IMR-90 (cell line): Measurements from ENCODE around the gene GOLT1B. TPM values are rescaled to one million over a fixed set of nuclear protein-coding genes. Genes with fewer than 3 reads are reported as not detected.

Source experiments
- ATAC-seq: fragments of 200-7000 bp; cut with Tn5 transposase; 2 replicates; pipeline ENCODE4 v1.9.1; 2020; ENCODE audit warnings: low read depth, mild to moderate bottlenecking, moderate library complexity
- BruUV-seq: library from RNA; stranded (reverse); fragments of 400-500 nt; replicated peaks from 2 replicates; lab custom pipeline; 2021; lab: Mats Ljungman, UMichigan
- CTCF ChIA-PET: fragments of 300-600 bp; formaldehyde crosslinking; extraction: SDS; loops from one replicate; lab custom pipeline; 2021; ENCODE audit warnings: antibody characterized with exemption; lab: Yijun Ruan, JAX
- POLR2A ChIA-PET: fragments of 300-600 bp; sonication (Branson Sonifier 250); formaldehyde crosslinking; loops from one replicate; lab custom pipeline; 2022; ENCODE audit warnings: antibody characterized with exemption; ENCODE audit not compliant: unreplicated experiment; lab: Charles Lee
- DNase-seq: peaks from one replicate; pipeline ENCODE4 v3.0.0; 2013
- H2AFZ ChIP-seq: replicated peaks from 2 replicates; pipeline ENCODE3; 2013; ENCODE audit warnings: low read length, mild to moderate bottlenecking; ENCODE audit not compliant: poor library complexity
- H2AK5ac ChIP-seq: 2 replicates; pipeline ENCODE4 v1.6.1; 2013; ENCODE audit warnings: low read depth, low read length, inconsistent platforms
- H2AK9ac ChIP-seq: replicated peaks from 2 replicates; pipeline ENCODE3; 2013; ENCODE audit warnings: mild to moderate bottlenecking, low read depth, low read length, moderate library complexity; ENCODE audit not compliant: poor library complexity
- H2BK120ac ChIP-seq: 2 replicates; pipeline ENCODE4 v1.6.1; 2013; ENCODE audit warnings: low read depth, low read length, inconsistent platforms
- H2BK15ac ChIP-seq: 3 replicates; pipeline ENCODE4 v1.6.1; 2013; ENCODE audit warnings: low read depth, low read length, inconsistent platforms
- H2BK20ac ChIP-seq: 2 replicates; pipeline ENCODE4 v1.6.1; 2013; ENCODE audit warnings: low read depth, mild to moderate bottlenecking, inconsistent platforms, low read length, moderate library complexity
- H2BK5ac ChIP-seq: 2 replicates; pipeline ENCODE4 v1.6.1; 2013; ENCODE audit warnings: mild to moderate bottlenecking, low read depth, low read length, inconsistent platforms; ENCODE audit not compliant: poor library complexity, severe bottlenecking
- H3K14ac ChIP-seq: replicated peaks from 2 replicates; pipeline ENCODE4 v1.6.1; 2013; ENCODE audit warnings: low read depth, low read length, inconsistent platforms
- H3K18ac ChIP-seq: 2 replicates; pipeline ENCODE4 v1.6.1; 2013; ENCODE audit warnings: low read depth, low read length, control low read depth
- H3K23ac ChIP-seq: 2 replicates; pipeline ENCODE4 v1.6.1; 2013; ENCODE audit warnings: low read depth, low read length, inconsistent platforms
- H3K27ac ChIP-seq: 2 replicates; pipeline ENCODE4 v1.5.1; 2013; ENCODE audit warnings: mild to moderate bottlenecking, control low read depth, low read length; ENCODE audit not compliant: insufficient read depth
- H3K27me3 ChIP-seq: 2 replicates; pipeline ENCODE4 v1.6.1; 2013; ENCODE audit warnings: low read length; ENCODE audit not compliant: control insufficient read depth, insufficient read depth
- H3K36me3 ChIP-seq: 2 replicates; pipeline ENCODE4 v1.6.1; 2013; ENCODE audit warnings: low read length, mixed read lengths; ENCODE audit not compliant: control insufficient read depth, insufficient read depth
- H3K4ac ChIP-seq: 2 replicates; pipeline ENCODE4 v1.6.1; 2013; ENCODE audit warnings: low read depth, low read length, inconsistent platforms
- H3K4me1 ChIP-seq: 2 replicates; pipeline ENCODE4 v1.6.1; 2013; ENCODE audit warnings: low read length, mixed read lengths; ENCODE audit not compliant: control insufficient read depth, insufficient read depth
- H3K4me2 ChIP-seq: 2 replicates; pipeline ENCODE4 v1.6.1; 2013; ENCODE audit warnings: low read depth, mild to moderate bottlenecking, control low read depth, low read length, moderate library complexity
- H3K4me3 ChIP-seq: 2 replicates; pipeline ENCODE4 v1.5.1; 2013; ENCODE audit warnings: low read depth, mild to moderate bottlenecking, control low read depth, low read length, moderate library complexity; ENCODE audit not compliant: insufficient read depth
- H3K56ac ChIP-seq: 2 replicates; pipeline ENCODE4 v1.6.1; 2013; ENCODE audit warnings: low read length, inconsistent platforms; ENCODE audit not compliant: insufficient read depth; ENCODE audit errors: extremely low read depth
- H3K79me1 ChIP-seq, 2 experiments: 2 replicates each; pipeline ENCODE4 v1.6.1; 2013; ENCODE audit warnings: low read length in 2 of 2, inconsistent platforms in 1 of 2, low read depth in 1 of 2
- H3K9ac ChIP-seq: 2 replicates; pipeline ENCODE4 v1.6.1; 2013; ENCODE audit warnings: low read depth, low read length, control low read depth
- H3K9me1 ChIP-seq: 2 replicates; pipeline ENCODE4 v1.6.1; 2013; ENCODE audit warnings: low read length, inconsistent platforms; ENCODE audit not compliant: insufficient read depth
- H3K9me3 ChIP-seq: 2 replicates; pipeline ENCODE4 v1.6.1; 2013; ENCODE audit warnings: low read length; ENCODE audit not compliant: control insufficient read depth, insufficient read depth
- H4K20me1 ChIP-seq: 2 replicates; pipeline ENCODE4 v1.6.1; 2013; ENCODE audit warnings: low read length, inconsistent platforms; ENCODE audit not compliant: insufficient read depth
- H4K5ac ChIP-seq: 2 replicates; pipeline ENCODE4 v1.6.1; 2013; ENCODE audit warnings: mild to moderate bottlenecking, low read depth, low read length, control low read depth
- H4K8ac ChIP-seq, 2 experiments: 2 replicates each; pipeline ENCODE4 v1.6.1; 2013; ENCODE audit warnings: low read depth in 2 of 2, low read length in 2 of 2, control low read depth in 1 of 2, inconsistent platforms in 1 of 2
- H4K91ac ChIP-seq: 2 replicates; pipeline ENCODE4 v1.6.1; 2013; ENCODE audit warnings: low read depth, low read length, inconsistent platforms; ENCODE audit not compliant: insufficient read depth
- CEBPB ChIP-seq: IDR thresholded peaks from 2 replicates; pipeline ENCODE4 v1.6.1; 2012; ENCODE audit warnings: low read depth, low read length, improper control_type of control experiment
- CHD1 ChIP-seq: IDR thresholded peaks from 2 replicates; pipeline ENCODE4 v1.6.1; 2012; ENCODE audit warnings: low read depth, low read length, improper control_type of control experiment
- CTCF ChIP-seq: conservative IDR thresholded peaks from 2 replicates; pipeline ENCODE4 v1.5.1; 2012; ENCODE audit warnings: mild to moderate bottlenecking, low read depth, low read length, improper control_type of control experiment
- ELK1 ChIP-seq: fragments of 150-350 bp; IDR thresholded peaks from 2 replicates; pipeline ENCODE4 v1.6.1; 2016; ENCODE audit warnings: low read depth, mild to moderate bottlenecking, low read length, moderate library complexity, borderline replicate concordance
- FOS ChIP-seq: fragments of 150-350 bp; IDR thresholded peaks from 2 replicates; pipeline ENCODE4 v1.6.1; 2016; ENCODE audit warnings: low read depth, low read length
- MAFK ChIP-seq: IDR thresholded peaks from 2 replicates; pipeline ENCODE4 v1.6.1; 2012; ENCODE audit warnings: low read depth, low read length, improper control_type of control experiment
- MAZ ChIP-seq: IDR thresholded peaks from 2 replicates; pipeline ENCODE4 v1.6.1; 2012; ENCODE audit warnings: low read depth, mild to moderate bottlenecking, low read length, improper control_type of control experiment, moderate library complexity, borderline replicate concordance
- MXI1 ChIP-seq: IDR thresholded peaks from 2 replicates; pipeline ENCODE4 v1.6.1; 2012; ENCODE audit warnings: low read depth, mild to moderate bottlenecking, low read length, moderate library complexity, borderline replicate concordance
- POLR2A ChIP-seq: IDR thresholded peaks from 2 replicates; pipeline ENCODE4 v1.6.1; 2012; ENCODE audit warnings: mild to moderate bottlenecking, low read depth, low read length
- RAD21 ChIP-seq: IDR thresholded peaks from 2 replicates; pipeline ENCODE4 v1.6.1; 2012; ENCODE audit warnings: low read length, improper control_type of control experiment
- RCOR1 ChIP-seq: IDR thresholded peaks from 2 replicates; pipeline ENCODE4 v1.6.1; 2012; ENCODE audit warnings: mild to moderate bottlenecking, low read length, improper control_type of control experiment; ENCODE audit not compliant: insufficient replicate concordance
- RFX5 ChIP-seq: IDR thresholded peaks from 2 replicates; pipeline ENCODE4 v1.8.0; 2012; ENCODE audit warnings: low read depth, mild to moderate bottlenecking, low read length, moderate library complexity
- SMC3 ChIP-seq: fragments of 150-350 bp; IDR thresholded peaks from 2 replicates; pipeline ENCODE4 v1.6.1; 2016; ENCODE audit warnings: low read depth, mild to moderate bottlenecking, antibody characterized with exemption, low read length, moderate library complexity
- WGBS, 2 experiments: methylation state at CpG; one replicate each; pipeline versions ENCODE4 v1.1.5 to v1.1.7; 2013; ENCODE audit warnings: missing lambda C conversion rate in 2 of 2; ENCODE audit not compliant: insufficient read length in 1 of 2; ENCODE audit errors: extremely low coverage in 2 of 2; 5-methylcytosine and 5-hydroxymethylcytosine counted together
- dilution Hi-C: fragments of 300-500 bp; cut with HindIII; formaldehyde crosslinking; loops from one replicate; pipeline ENCODE4 v1.14.3; 2018; ENCODE audit warnings: low sequenced_read_pairs; ENCODE audit not compliant: unreplicated experiment
- in situ Hi-C: fragments of 300-500 bp; cut with MboI; formaldehyde crosslinking; loops from 3 replicates; pipeline ENCODE4 v1.14.3; 2019; ENCODE audit warnings: low sequenced_read_pairs, inconsistent platforms, mixed read lengths
- intact Hi-C: fragments of 100-400 bp; cut with micrococcal nuclease; formaldehyde crosslinking; loops from 2 replicates; pipeline ENCODE4 v1.10.0; 2022
- polyA plus RNA-seq, 3 experiments: library from polyadenylated mRNA; depleted of rRNA; stranded (reverse); fragments of >200 nt; gene quantifications; 2 replicates each; pipeline ENCODE4 v1.2.3, GENCODE V29; 2012; ENCODE audit warnings: low replicate concordance in 1 of 3
- total RNA-seq: library from RNA; depleted of rRNA; stranded (reverse); fragments of >200 nt; gene quantifications from 2 replicates; pipeline ENCODE4 v1.2.3, GENCODE V29; 2012

The GOLT1B gene
- total and polyA plus RNA-seq, 2 of the 4 experiments (the other 2 are of a cell fraction): 27.2 to 50.5 TPM

- Histone ChIP-seq H3K9me1 (no peaks in the 10 kb centered on the region), H3K36me3 (no peaks in the 10 kb centered on the region), H2AK9ac (no peak overlapping the region), H3K9me3 (no peaks in the 10 kb centered on the region), H3K18ac (no peak overlapping the region), H4K91ac (no peak overlapping the region), H4K5ac (no peak overlapping the region), H2BK20ac (no peak overlapping the region), H3K9ac (no peak overlapping the region), H2BK15ac (no peak overlapping the region), H3K4ac (no peak overlapping the region), H2AK5ac (no peak overlapping the region), H2AFZ (peak overlapping the region; percentile 55), H3K79me1 (no peaks in the 10 kb centered on the region), H3K4me2 (peak overlapping the region; percentile 84), H3K27me3 (peaks cover 15% of the 10 kb centered on the region), H3K27ac (no peak overlapping the region), H3K4me3 (peak overlapping the region; percentile 50; the same call in 1 of the 2 replicates), H3K56ac (no peak overlapping the region), H3K14ac (no peak overlapping the region), H4K8ac (no peak overlapping the region), H3K4me1 (no peaks in the 10 kb centered on the region), H2BK120ac (no peak overlapping the region), H3K23ac (no peak overlapping the region), H4K20me1 (no peaks in the 10 kb centered on the region), H2BK5ac (no peak overlapping the region)
- no TSS peak for BruUV-seq
- no peak for DNase-seq
- intact Hi-C loops (no loop called here), in situ Hi-C loops (no loop called here), dilution Hi-C loops (no loop called here)
- 17% methylated on average over 2 of the region's 12 CpGs; no CpG with 5 or more reads in 1 of the 2 experiments for WGBS, 2 experiments
- no peak for ATAC-seq
- CTCF ChIA-PET: no interaction called here
- POLR2A ChIA-PET: no interaction called here
- TF ChIP-seq SMC3: no peak
- TF ChIP-seq ELK1: no peak
- no peak for TF ChIP-seq MAFK
- TF ChIP-seq RFX5: no peak
- no peak for TF ChIP-seq CEBPB
- no peak for TF ChIP-seq FOS
- TF ChIP-seq CHD1: no peak
- no peak for TF ChIP-seq RCOR1
- no peak for TF ChIP-seq MXI1
- TF ChIP-seq CTCF: no peak
- TF ChIP-seq POLR2A: no peak
- TF ChIP-seq RAD21: no peak
- TF ChIP-seq MAZ: no peak
Measured at GRCh38 chr12:21526721-21527345, 25.2 kb downstream of the GOLT1B start.
